HepG2 (cell line): ENCODE measurements around the gene CALML6. TPM values are rescaled to one million over a fixed set of nuclear protein-coding genes. Genes with fewer than 3 reads are reported as not detected.

Source experiments
- ESRRA ChIP-seq: sonication (generic); formaldehyde crosslinking; IDR thresholded peaks from 2 replicates; pipeline ENCODE4 v1.5.1; 2020; ENCODE audit warnings: mild to moderate bottlenecking, low read depth, missing genetic modification reagents
- GATAD2A ChIP-seq: IDR thresholded peaks from 2 replicates; pipeline ENCODE4 v1.6.1; 2016
- HDAC2 ChIP-seq: sonication (generic); formaldehyde crosslinking; IDR thresholded peaks from 2 replicates; pipeline ENCODE4 v1.4.0; 2020; ENCODE audit warnings: missing genetic modification reagents
- HOXA3 ChIP-seq: sonication (generic); formaldehyde crosslinking; IDR thresholded peaks from 2 replicates; pipeline ENCODE4 v1.5.0; 2020; ENCODE audit warnings: missing genetic modification reagents
- LCORL ChIP-seq, 2 experiments: fragments of 450-650 bp in 1 of 2; sonication (generic) in 1 of 2; formaldehyde crosslinking in 1 of 2; IDR thresholded peaks; 2 replicates each; pipeline versions ENCODE4 v1.5.0 to v1.6.1; 2017 to 2020; ENCODE audit warnings: antibody characterized with exemption in 1 of 2, missing genetic modification reagents in 1 of 2
- PCBP2 ChIP-seq: fragments of 200-400 bp; formaldehyde crosslinking; optimal IDR thresholded peaks from 2 replicates; pipeline ENCODE3; 2018; ENCODE audit warnings: low read length, low read depth; ENCODE audit not compliant: poor library complexity, severe bottlenecking
- RBM22 ChIP-seq: fragments of 200-400 bp; formaldehyde crosslinking; optimal IDR thresholded peaks from 2 replicates; pipeline ENCODE3; 2017; ENCODE audit warnings: mild to moderate bottlenecking, low read length, moderate library complexity
- SAP130 ChIP-seq: IDR thresholded peaks from 2 replicates; pipeline ENCODE4 v1.6.1; 2016; ENCODE audit warnings: low read depth
- SMC3 ChIP-seq: IDR thresholded peaks from 2 replicates; pipeline ENCODE4 v1.6.1; 2011; ENCODE audit warnings: low read length, improper control_type of control experiment
- SNAI1 ChIP-seq: sonication (generic); formaldehyde crosslinking; IDR thresholded peaks from 2 replicates; pipeline ENCODE4 v1.5.0; 2020; ENCODE audit warnings: mild to moderate bottlenecking, missing genetic modification reagents, borderline replicate concordance
- XBP1 ChIP-seq: sonication (generic); formaldehyde crosslinking; IDR thresholded peaks from 2 replicates; pipeline ENCODE4 v1.5.0; 2020; ENCODE audit warnings: missing genetic modification reagents
- XRCC5 ChIP-seq: fragments of 200-400 bp; formaldehyde crosslinking; optimal IDR thresholded peaks from 2 replicates; pipeline ENCODE3; 2017; ENCODE audit warnings: mild to moderate bottlenecking, low read length
- ZNF207 ChIP-seq: fragments of 450-650 bp; IDR thresholded peaks from 2 replicates; pipeline ENCODE4 v1.6.1; 2016; ENCODE audit warnings: antibody characterized with exemption, borderline replicate concordance
- ZNF879 ChIP-seq: sonication (generic); formaldehyde crosslinking; IDR thresholded peaks from 2 replicates; pipeline ENCODE4 v1.8.1; 2023; ENCODE audit warnings: missing genetic modification reagents
- ZNF883 ChIP-seq: sonication (generic); formaldehyde crosslinking; IDR thresholded peaks from 2 replicates; pipeline ENCODE4 v1.5.1; 2020; ENCODE audit warnings: mild to moderate bottlenecking, missing genetic modification reagents; ENCODE audit errors: not compliant biosample characterization
- polyA plus RNA-seq, 8 experiments: library from polyadenylated mRNA; depleted of rRNA in 3 of 8; stranded (reverse) in 7 of 8; unstranded in 1 of 8; fragments of >200 nt; fragmentation: Illumina TruSeq in 4 of 8; extraction: Trizol in 4 of 8; gene quantifications; 2 replicates each; pipeline versions ENCODE4 v1.2.1 to v1.2.3, GENCODE V29; 2011 to 2016; ENCODE audit warnings: low read depth in 4 of 8, missing spikeins in 1 of 8, mixed read lengths in 1 of 8; ENCODE audit not compliant: insufficient read depth in 1 of 8
- total RNA-seq, 5 experiments: library from RNA; depleted of rRNA; stranded (reverse); fragments of >200 nt; fragmentation: Illumina TruSeq; extraction: Trizol; gene quantifications; 2 replicates each; pipeline ENCODE4 v1.2.3, GENCODE V29; 2016; ENCODE audit warnings: low read depth in 1 of 5
- TF ChIP-seq, protein P1 (sequence below): sonication (generic); formaldehyde crosslinking; IDR thresholded peaks from 2 replicates; pipeline ENCODE4 v1.5.0; 2020; ENCODE audit warnings: missing genetic modification reagents, mild to moderate bottlenecking, borderline replicate concordance
- TF ChIP-seq, protein P2 (sequence below): sonication (generic); formaldehyde crosslinking; IDR thresholded peaks from 2 replicates; pipeline ENCODE4 v1.4.0; 2020; ENCODE audit warnings: missing genetic modification reagents
- TF ChIP-seq, protein P3 (sequence below): sonication (generic); formaldehyde crosslinking; conservative IDR thresholded peaks from 2 replicates; pipeline ENCODE4 v1.5.0; 2020; ENCODE audit warnings: missing genetic modification reagents
- TF ChIP-seq, protein P4 (sequence below): sonication (generic); formaldehyde crosslinking; IDR thresholded peaks from 2 replicates; pipeline ENCODE4 v1.8.1; 2022; ENCODE audit warnings: mild to moderate bottlenecking, missing genetic modification reagents
- TF ChIP-seq, protein P5 (sequence below): sonication (generic); formaldehyde crosslinking; IDR thresholded peaks from 2 replicates; pipeline ENCODE4 v1.4.0; 2020; ENCODE audit warnings: missing genetic modification reagents
- TF ChIP-seq, protein P6 (sequence below): sonication (generic); formaldehyde crosslinking; IDR thresholded peaks from 2 replicates; pipeline ENCODE4 v1.4.0; 2020; ENCODE audit warnings: missing genetic modification reagents

The CALML6 gene
- total and polyA plus RNA-seq, 2 of the 13 experiments (the other 11 are each of a cell fraction or from before 2014, with no cell fraction given), result 0.11 to 0.12 TPM

DNA sequence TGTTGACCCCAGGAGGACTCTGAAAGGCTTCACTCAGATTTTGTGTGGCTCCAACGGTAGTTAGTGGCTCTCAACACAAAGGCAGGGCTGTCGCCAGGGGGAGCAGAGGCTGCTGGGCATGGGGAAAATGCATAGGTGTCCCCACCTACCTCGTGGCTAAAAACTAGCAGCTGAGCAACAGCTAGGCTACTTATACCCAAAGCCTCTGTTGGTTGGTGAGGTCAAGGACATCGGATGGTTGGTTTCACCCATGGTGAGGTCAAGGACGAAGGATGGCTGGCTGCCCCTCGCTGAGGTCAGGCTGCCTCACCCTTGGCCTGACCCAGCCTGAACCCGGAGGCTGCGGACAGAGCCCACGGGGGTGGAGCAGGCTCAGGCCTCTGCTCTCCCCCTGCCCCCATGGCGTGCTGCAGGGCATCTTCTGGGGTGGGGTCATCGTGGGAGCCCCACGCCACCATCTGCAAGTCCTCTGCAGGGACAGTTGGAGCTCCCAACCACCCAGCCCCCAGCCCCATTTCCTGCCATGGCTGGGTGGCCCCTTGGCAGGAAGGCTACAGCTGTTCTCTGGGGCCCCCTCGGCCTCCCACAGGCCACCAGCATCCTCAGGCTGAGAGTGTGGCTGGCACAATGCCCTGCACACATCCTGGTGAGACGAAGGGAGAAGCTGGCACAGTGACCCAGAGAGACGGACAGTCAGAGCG is 15.6 kb upstream of the CALML6 start (continued):
- TF ChIP-seq, protein P1, sequence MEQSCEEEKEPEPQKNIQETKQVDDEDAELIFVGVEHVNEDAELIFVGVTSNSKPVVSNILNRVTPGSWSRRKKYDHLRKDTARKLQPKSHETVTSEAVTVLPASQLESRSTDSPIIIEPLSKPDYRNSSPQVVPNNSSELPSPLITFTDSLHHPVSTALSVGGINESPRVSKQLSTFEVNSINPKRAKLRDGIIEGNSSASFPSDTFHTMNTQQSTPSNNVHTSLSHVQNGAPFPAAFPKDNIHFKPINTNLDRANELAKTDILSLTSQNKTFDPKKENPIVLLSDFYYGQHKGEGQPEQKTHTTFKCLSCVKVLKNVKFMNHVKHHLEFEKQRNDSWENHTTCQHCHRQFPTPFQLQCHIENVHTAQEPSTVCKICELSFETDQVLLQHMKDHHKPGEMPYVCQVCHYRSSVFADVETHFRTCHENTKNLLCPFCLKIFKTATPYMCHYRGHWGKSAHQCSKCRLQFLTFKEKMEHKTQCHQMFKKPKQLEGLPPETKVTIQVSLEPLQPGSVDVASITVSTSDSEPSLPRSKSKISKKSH (CRISPR knock-in tag), result no peak
- TF ChIP-seq ZNF883 (CRISPR knock-in tag), result no peak
- peak; percentile 56 for TF ChIP-seq SAP130
- TF ChIP-seq, protein P2, sequence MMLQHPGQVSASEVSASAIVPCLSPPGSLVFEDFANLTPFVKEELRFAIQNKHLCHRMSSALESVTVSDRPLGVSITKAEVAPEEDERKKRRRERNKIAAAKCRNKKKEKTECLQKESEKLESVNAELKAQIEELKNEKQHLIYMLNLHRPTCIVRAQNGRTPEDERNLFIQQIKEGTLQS (CRISPR knock-in tag), result no peak
- TF ChIP-seq, protein P3, sequence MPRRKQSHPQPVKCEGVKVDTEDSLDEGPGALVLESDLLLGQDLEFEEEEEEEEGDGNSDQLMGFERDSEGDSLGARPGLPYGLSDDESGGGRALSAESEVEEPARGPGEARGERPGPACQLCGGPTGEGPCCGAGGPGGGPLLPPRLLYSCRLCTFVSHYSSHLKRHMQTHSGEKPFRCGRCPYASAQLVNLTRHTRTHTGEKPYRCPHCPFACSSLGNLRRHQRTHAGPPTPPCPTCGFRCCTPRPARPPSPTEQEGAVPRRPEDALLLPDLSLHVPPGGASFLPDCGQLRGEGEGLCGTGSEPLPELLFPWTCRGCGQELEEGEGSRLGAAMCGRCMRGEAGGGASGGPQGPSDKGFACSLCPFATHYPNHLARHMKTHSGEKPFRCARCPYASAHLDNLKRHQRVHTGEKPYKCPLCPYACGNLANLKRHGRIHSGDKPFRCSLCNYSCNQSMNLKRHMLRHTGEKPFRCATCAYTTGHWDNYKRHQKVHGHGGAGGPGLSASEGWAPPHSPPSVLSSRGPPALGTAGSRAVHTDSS (CRISPR knock-in tag), result no peak
- TF ChIP-seq ZNF879 (CRISPR knock-in tag), result no peak
- TF ChIP-seq, protein P4, sequence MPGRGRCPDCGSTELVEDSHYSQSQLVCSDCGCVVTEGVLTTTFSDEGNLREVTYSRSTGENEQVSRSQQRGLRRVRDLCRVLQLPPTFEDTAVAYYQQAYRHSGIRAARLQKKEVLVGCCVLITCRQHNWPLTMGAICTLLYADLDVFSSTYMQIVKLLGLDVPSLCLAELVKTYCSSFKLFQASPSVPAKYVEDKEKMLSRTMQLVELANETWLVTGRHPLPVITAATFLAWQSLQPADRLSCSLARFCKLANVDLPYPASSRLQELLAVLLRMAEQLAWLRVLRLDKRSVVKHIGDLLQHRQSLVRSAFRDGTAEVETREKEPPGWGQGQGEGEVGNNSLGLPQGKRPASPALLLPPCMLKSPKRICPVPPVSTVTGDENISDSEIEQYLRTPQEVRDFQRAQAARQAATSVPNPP, result no peak
- no peak for TF ChIP-seq PCBP2
- TF ChIP-seq ESRRA (CRISPR knock-in tag), result peak; percentile 92
- TF ChIP-seq, protein P5, sequence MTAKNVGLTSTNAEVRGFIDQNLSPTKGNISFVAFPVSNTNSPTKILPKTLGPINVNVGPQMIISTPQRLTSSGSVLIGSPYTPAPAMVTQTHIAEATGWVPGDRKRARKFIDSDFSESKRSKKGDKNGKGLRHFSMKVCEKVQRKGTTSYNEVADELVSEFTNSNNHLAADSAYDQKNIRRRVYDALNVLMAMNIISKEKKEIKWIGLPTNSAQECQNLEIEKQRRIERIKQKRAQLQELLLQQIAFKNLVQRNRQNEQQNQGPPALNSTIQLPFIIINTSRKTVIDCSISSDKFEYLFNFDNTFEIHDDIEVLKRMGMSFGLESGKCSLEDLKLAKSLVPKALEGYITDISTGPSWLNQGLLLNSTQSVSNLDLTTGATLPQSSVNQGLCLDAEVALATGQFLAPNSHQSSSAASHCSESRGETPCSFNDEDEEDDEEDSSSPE (CRISPR knock-in tag), result no peak
- no peak for TF ChIP-seq LCORL (IDR thresholded peaks at IDR 0.05)
- TF ChIP-seq LCORL (CRISPR knock-in tag; IDR thresholded peaks at IDR 0.05), result 0 out of 2 replicates have a peak, but pooled peaks have one; percentile 15
- no peak for TF ChIP-seq ZNF207
- TF ChIP-seq GATAD2A (CRISPR knock-in tag), result no peak; the same call in 1 of the 2 replicates
- TF ChIP-seq RBM22, result no peak
- no peak for TF ChIP-seq SNAI1 (CRISPR knock-in tag)
- TF ChIP-seq SMC3, result peak; percentile 75
- TF ChIP-seq XRCC5, result peak; percentile 83
- peak; percentile 6; the same call in 1 of the 2 replicates for TF ChIP-seq HOXA3 (CRISPR knock-in tag)
- TF ChIP-seq, protein P6, sequence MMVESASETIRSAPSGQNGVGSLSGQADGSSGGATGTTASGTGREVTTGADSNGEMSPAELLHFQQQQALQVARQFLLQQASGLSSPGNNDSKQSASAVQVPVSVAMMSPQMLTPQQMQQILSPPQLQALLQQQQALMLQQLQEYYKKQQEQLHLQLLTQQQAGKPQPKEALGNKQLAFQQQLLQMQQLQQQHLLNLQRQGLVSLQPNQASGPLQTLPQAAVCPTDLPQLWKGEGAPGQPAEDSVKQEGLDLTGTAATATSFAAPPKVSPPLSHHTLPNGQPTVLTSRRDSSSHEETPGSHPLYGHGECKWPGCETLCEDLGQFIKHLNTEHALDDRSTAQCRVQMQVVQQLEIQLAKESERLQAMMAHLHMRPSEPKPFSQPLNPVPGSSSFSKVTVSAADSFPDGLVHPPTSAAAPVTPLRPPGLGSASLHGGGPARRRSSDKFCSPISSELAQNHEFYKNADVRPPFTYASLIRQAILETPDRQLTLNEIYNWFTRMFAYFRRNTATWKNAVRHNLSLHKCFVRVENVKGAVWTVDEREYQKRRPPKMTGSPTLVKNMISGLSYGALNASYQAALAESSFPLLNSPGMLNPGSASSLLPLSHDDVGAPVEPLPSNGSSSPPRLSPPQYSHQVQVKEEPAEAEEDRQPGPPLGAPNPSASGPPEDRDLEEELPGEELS (CRISPR knock-in tag), result no peak
- peak; percentile 10; the same call in 1 of the 2 replicates for TF ChIP-seq HDAC2 (CRISPR knock-in tag)
- TF ChIP-seq XBP1 (CRISPR knock-in tag), result no peak
